Measurements from ENCODE around the gene TMC7.

The TMC7 gene

DNA sequence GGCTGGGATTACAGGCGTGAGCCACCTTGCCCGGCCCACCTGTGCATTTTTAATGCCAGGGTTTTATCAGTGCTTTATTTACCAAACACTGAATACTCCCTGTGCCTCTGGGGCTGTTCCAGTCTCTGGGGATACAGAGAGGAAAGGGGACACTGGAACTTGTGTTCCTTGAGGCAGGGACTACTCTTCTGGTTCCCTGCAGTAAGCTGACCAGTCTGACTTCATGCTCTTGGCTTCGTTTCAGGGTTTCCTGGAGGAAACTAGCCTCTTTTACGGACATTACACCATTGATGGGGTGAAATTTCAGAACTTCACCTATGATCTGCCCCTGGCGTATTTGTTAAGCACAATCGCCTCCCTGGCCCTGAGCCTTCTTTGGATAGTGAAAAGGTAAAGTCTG, 46.2 kb downstream of the TMC7 start:
- DNase-seq (ENCODE audit: low spot score) = no peak

GRCh38 chr16:19031738-19032137, 48.0 kb downstream of the TMC7 start:
- no peak for DNase-seq (ENCODE audit: low spot score)

- no peak for DNase-seq (ENCODE audit: low spot score)
These were observed 50.0 kb downstream of the TMC7 start for GRCh38 chr16:19033761-19034160.

DNA sequence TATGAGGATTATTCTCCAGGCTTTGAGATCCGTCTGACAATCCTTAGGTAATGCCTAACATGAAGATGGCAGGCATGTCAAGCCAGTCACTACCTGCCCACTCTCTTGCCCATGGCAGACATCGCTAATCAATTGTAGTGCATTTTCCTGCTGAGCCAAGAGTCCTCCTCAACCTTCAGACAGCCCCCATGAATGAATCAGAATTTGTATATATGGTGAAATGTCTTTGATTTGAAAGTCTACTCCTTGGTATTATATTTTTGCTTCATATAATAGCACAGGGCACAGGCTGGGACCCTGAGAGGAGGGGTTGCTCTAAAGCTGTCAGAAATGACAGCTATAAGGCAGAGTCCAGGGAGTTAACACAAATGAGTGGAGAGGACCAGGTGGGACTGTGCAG, 56.7 kb downstream of the TMC7 start:
- DNase-seq (ENCODE audit: low spot score) = no peak

GRCh38 chr16:19044769-19045168, 61.0 kb downstream of the TMC7 start:
- DNase-seq (ENCODE audit: low spot score) = no peak

- no peak for DNase-seq (ENCODE audit: low spot score)
These were observed 62.3 kb downstream of the TMC7 start for GRCh38 chr16:19046062-19046461.

GRCh38 chr16:19062706-19063105, 79.0 kb downstream of the TMC7 start:
- DNase-seq (ENCODE audit: low spot score) = no peak

DNA sequence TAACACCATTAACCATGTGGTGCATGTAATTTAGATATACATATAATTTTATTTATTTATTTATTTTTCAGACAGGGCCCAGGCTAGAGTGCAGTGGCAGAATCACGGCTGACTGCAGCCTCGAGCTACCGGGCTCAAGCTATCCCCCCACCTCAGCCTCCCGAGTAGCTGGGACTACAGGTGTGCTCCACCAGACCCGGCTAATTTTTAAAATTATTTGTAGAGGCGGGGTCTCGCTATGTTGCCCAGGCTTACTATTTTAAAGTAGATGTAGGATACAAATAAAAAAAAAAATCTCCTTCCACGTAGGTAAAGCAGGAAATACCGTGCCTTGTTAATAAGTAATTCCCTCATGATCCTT, 83.2 kb downstream of the TMC7 start:
- no peak for DNase-seq (ENCODE audit: low spot score)

GRCh38 chr16:19067349-19068236, 83.9 kb downstream of the TMC7 start, which contains the start of gene COQ7:
TSS of gene COQ7 (plus strand) at chr16:19067614. CDS start at chr16:19067665, 51 bp downstream.
- peak; percentile 97 for DNase-seq (ENCODE audit: low spot score)

GRCh38 chr16:19068237-19068815, 84.6 kb downstream of the TMC7 start:
- no peak for DNase-seq (ENCODE audit: low spot score)

GRCh38 chr16:19071811-19072777, 88.4 kb downstream of the TMC7 start:
- peak; percentile 54 for DNase-seq (ENCODE audit: low spot score)

GRCh38 chr16:19073344-19073743, 89.6 kb downstream of the TMC7 start:
- no peak for DNase-seq (ENCODE audit: low spot score)

GRCh38 chr16:19073863-19074262, 90.1 kb downstream of the TMC7 start:
- no peak for DNase-seq (ENCODE audit: low spot score)

DNA sequence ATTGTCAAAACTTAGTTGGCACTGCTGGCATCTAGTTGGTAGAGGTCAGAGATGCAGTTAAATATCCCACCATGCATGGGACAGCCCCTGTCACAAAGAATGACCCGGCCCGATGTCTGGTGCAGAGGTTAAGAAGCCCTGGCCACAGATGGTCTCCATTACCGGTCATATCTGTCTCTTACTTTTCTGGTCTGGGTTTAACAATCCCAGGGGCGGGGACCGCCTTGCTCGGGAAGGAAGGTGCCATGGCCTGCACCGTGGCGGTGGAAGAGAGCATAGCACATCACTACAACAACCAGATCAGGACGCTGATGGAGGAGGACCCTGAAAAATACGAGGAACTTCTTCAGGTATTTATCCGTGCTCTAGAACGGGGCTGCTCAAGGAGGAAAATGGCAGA, 91.8 kb downstream of the TMC7 start:
- DNase-seq (ENCODE audit: low spot score) = no peak

- DNase-seq (ENCODE audit: low spot score) = no peak
These were observed 94.1 kb downstream of the TMC7 start for GRCh38 chr16:19077879-19078278.

DNA sequence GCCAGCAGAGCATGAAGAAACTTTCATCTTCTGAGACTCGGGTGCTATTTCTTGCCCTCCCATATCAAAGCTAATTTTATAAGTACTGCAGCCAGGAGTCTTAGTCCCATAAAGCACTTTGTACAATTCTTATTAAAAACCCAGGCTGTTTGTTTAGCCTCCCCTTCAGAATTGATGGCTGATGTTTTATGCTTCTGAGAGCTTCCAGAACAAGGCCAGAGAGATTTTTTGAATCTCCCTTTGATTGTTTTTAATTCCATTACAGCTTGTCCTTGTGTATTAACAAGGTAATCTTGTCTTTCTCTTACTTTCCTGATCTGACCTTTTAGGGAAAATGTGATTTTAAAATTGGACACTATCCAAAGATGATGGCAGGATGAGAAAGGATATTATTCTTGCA, 99.9 kb downstream of the TMC7 start:
- DNase-seq (ENCODE audit: low spot score) = no peak

- no peak for DNase-seq (ENCODE audit: low spot score)
These were observed 100.4 kb downstream of the TMC7 start for GRCh38 chr16:19084139-19084538.

- DNase-seq (ENCODE audit: low spot score) = no peak
These were observed 101.1 kb downstream of the TMC7 start for GRCh38 chr16:19084879-19085278.

GRCh38 chr16:19085679-19086200, 102.0 kb downstream of the TMC7 start:
- DNase-seq (ENCODE audit: low spot score) = peak; percentile 15

GRCh38 chr16:19086322-19087199, 102.8 kb downstream of the TMC7 start:
- peak; percentile 89 for DNase-seq (ENCODE audit: low spot score)

- DNase-seq (ENCODE audit: low spot score) = no peak
These were observed 104.7 kb downstream of the TMC7 start for GRCh38 chr16:19088341-19088916.
